HepG2 (cell line): Measurements from ENCODE around the gene CPEB4. TPM values are rescaled to one million over a fixed set of nuclear protein-coding genes. Genes with fewer than 3 reads are reported as not detected.

Experiments used
- CBX2 ChIP-seq, 2 experiments: fragments of 200-600 bp in 1 of 2; sonication (generic); formaldehyde crosslinking in 1 of 2; IDR thresholded peaks; 2 replicates each; pipeline versions ENCODE4 v1.7.0 to v1.8.1; 2018 to 2022; ENCODE audit warnings: low read depth in 2 of 2, low read length in 1 of 2, mild to moderate bottlenecking in 1 of 2, missing genetic modification reagents in 1 of 2
- CEBPG ChIP-seq: IDR thresholded peaks from 2 replicates; pipeline ENCODE4 v1.6.1; 2016
- EED ChIP-seq: sonication (generic); formaldehyde crosslinking; IDR thresholded peaks from 2 replicates; pipeline ENCODE4 v1.5.0; 2020; ENCODE audit warnings: mild to moderate bottlenecking, missing genetic modification reagents
- FIP1L1 ChIP-seq: fragments of 200-400 bp; formaldehyde crosslinking; IDR thresholded peaks from 2 replicates; pipeline ENCODE4 v1.6.1; 2018; ENCODE audit warnings: low read depth, mild to moderate bottlenecking, low read length, moderate library complexity, borderline replicate concordance; ENCODE audit not compliant: insufficient read depth
- FOSL1 ChIP-seq: sonication (generic); formaldehyde crosslinking; IDR thresholded peaks from 2 replicates; pipeline ENCODE4 v1.9.0; 2021; ENCODE audit warnings: missing genetic modification reagents, borderline replicate concordance
- FOXA3 ChIP-seq: IDR thresholded peaks from 2 replicates; pipeline ENCODE4 v1.6.1; 2016; ENCODE audit warnings: missing genetic modification reagents, missing compliant biosample characterization
- HDAC1 ChIP-seq: sonication (generic); formaldehyde crosslinking; IDR thresholded peaks from 2 replicates; pipeline ENCODE4 v1.5.1; 2020; ENCODE audit warnings: mild to moderate bottlenecking, missing genetic modification reagents
- KDM5A ChIP-seq: fragments of 200-600 bp; sonication (generic); IDR thresholded peaks from 2 replicates; pipeline ENCODE4 v1.7.0; 2018; ENCODE audit warnings: antibody characterized with exemption, mild to moderate bottlenecking, low read length, borderline replicate concordance
- RAD21 ChIP-seq: fragments of 450-650 bp; formaldehyde crosslinking; IDR thresholded peaks from 2 replicates; pipeline ENCODE4 v1.5.0; 2020; ENCODE audit warnings: mild to moderate bottlenecking
- TBP ChIP-seq: sonication (generic); formaldehyde crosslinking; IDR thresholded peaks from 2 replicates; pipeline ENCODE4 v1.5.0; 2020; ENCODE audit warnings: missing genetic modification reagents
- TBX3 ChIP-seq: fragments of 450-650 bp; IDR thresholded peaks from 2 replicates; pipeline ENCODE4 v1.6.1; 2017; ENCODE audit warnings: antibody characterized with exemption, mild to moderate bottlenecking, inconsistent platforms, borderline replicate concordance
- ZBTB1 ChIP-seq: sonication (generic); formaldehyde crosslinking; IDR thresholded peaks from 2 replicates; pipeline ENCODE4 v1.4.0; 2020; ENCODE audit warnings: missing genetic modification reagents, borderline replicate concordance
- ZFP41 ChIP-seq: sonication (generic); formaldehyde crosslinking; IDR thresholded peaks from 2 replicates; pipeline ENCODE4 v1.4.0; 2020; ENCODE audit warnings: mild to moderate bottlenecking, missing genetic modification reagents, borderline replicate concordance
- ZFP62 ChIP-seq: sonication (generic); formaldehyde crosslinking; IDR thresholded peaks from 2 replicates; pipeline ENCODE4 v1.4.0; 2020; ENCODE audit warnings: missing genetic modification reagents
- ZFP90 ChIP-seq: sonication (generic); formaldehyde crosslinking; IDR thresholded peaks from 2 replicates; pipeline ENCODE4 v1.8.0; 2022; ENCODE audit warnings: missing genetic modification reagents, mild to moderate bottlenecking, inconsistent platforms, borderline replicate concordance
- ZMYM4 ChIP-seq: sonication (generic); formaldehyde crosslinking; IDR thresholded peaks from 2 replicates; pipeline ENCODE4 v1.8.1; 2023; ENCODE audit warnings: mild to moderate bottlenecking, missing genetic modification reagents
- ZNF234 ChIP-seq: sonication (generic); formaldehyde crosslinking; conservative IDR thresholded peaks from 2 replicates; pipeline ENCODE4 v1.5.1; 2020; ENCODE audit warnings: mild to moderate bottlenecking, missing genetic modification reagents
- ZNF256 ChIP-seq: sonication (generic); formaldehyde crosslinking; conservative IDR thresholded peaks from 2 replicates; pipeline ENCODE4 v1.4.0; 2020; ENCODE audit warnings: missing genetic modification reagents
- ZNF274 ChIP-seq: sonication (generic); formaldehyde crosslinking; IDR thresholded peaks from 2 replicates; pipeline ENCODE4 v1.5.1; 2020; ENCODE audit warnings: mild to moderate bottlenecking, missing genetic modification reagents
- ZNF567 ChIP-seq: sonication (generic); formaldehyde crosslinking; IDR thresholded peaks from 2 replicates; pipeline ENCODE4 v1.8.1; 2023; ENCODE audit warnings: mild to moderate bottlenecking, missing genetic modification reagents, borderline replicate concordance
- ZSCAN25 ChIP-seq: sonication (generic); formaldehyde crosslinking; IDR thresholded peaks from 2 replicates; pipeline ENCODE4 v1.8.0; 2022; ENCODE audit warnings: mild to moderate bottlenecking, missing genetic modification reagents
- polyA plus RNA-seq, 8 experiments: library from polyadenylated mRNA; depleted of rRNA in 3 of 8; stranded (reverse) in 7 of 8; unstranded in 1 of 8; fragments of >200 nt; fragmentation: Illumina TruSeq in 4 of 8; extraction: Trizol in 4 of 8; gene quantifications; 2 replicates each; pipeline versions ENCODE4 v1.2.1 to v1.2.3, GENCODE V29; 2011 to 2016; ENCODE audit warnings: low read depth in 4 of 8, missing spikeins in 1 of 8, mixed read lengths in 1 of 8; ENCODE audit not compliant: insufficient read depth in 1 of 8
- total RNA-seq, 5 experiments: library from RNA; depleted of rRNA; stranded (reverse); fragments of >200 nt; fragmentation: Illumina TruSeq; extraction: Trizol; gene quantifications; 2 replicates each; pipeline ENCODE4 v1.2.3, GENCODE V29; 2016; ENCODE audit warnings: low read depth in 1 of 5
- TF ChIP-seq, protein P1 (sequence below): IDR thresholded peaks from 2 replicates; pipeline ENCODE4 v1.6.1; 2016; ENCODE audit warnings: missing compliant biosample characterization, missing genetic modification reagents, borderline replicate concordance
- TF ChIP-seq, protein P2 (sequence below): sonication (generic); formaldehyde crosslinking; IDR thresholded peaks from 2 replicates; pipeline ENCODE4 v1.5.1; 2020; ENCODE audit warnings: missing genetic modification reagents, mild to moderate bottlenecking, borderline replicate concordance
- TF ChIP-seq, protein P3 (sequence below): sonication (generic); formaldehyde crosslinking; IDR thresholded peaks from 2 replicates; pipeline ENCODE4 v1.4.0; 2020; ENCODE audit warnings: missing genetic modification reagents, borderline replicate concordance
- TF ChIP-seq, protein P4 (sequence below): IDR thresholded peaks from 2 replicates; pipeline ENCODE4 v1.6.1; 2016; ENCODE audit warnings: mild to moderate bottlenecking, missing biosample characterization, missing genetic modification reagents

The CPEB4 gene
- total and polyA plus RNA-seq, 2 of the 13 experiments (the other 11 are each of a cell fraction or from before 2014, with no cell fraction given) = 7.7 to 26.7 TPM

DNA sequence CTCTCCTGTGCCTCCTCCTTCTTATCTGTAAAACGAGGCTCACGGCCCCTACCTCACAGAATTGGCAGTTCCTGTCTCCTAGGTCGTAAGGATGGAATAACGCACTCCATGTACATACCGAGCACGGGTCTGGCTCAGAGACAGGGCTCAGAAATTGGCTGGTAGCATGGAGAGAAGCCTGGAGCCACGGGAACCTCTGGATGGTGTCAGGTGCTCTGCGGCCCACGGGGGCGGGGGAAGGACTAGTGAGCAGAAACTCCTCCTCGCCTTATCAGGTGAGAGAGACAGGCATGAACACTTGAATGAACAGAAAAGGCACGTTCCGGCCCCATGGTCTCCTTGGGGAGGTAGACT lies 85.4 kb downstream of the CPEB4 start (continued):
- TF ChIP-seq ZFP41 (CRISPR knock-in tag) (no peak), ZBTB1 (no peak), FOXA3 (CRISPR knock-in tag) (no peak), FOSL1 (CRISPR knock-in tag) (no peak), ZSCAN25 (no peak), ZNF567 (no peak), ZNF234 (CRISPR knock-in tag) (no peak), ZNF256 (no peak), CEBPG (CRISPR knock-in tag) (no peak), TBP (CRISPR knock-in tag) (no peak), TBX3 (no peak), EED (CRISPR knock-in tag) (no peak), HDAC1 (CRISPR knock-in tag) (0 out of 2 replicates have a peak, but pooled peaks have one; percentile 3), CBX2 (IDR thresholded peaks at IDR 0.05; ENCODE audit: low read depth, low read length) (no peak), CBX2 (CRISPR knock-in tag; IDR thresholded peaks at IDR 0.05; ENCODE audit: low read depth) (no peak), FIP1L1 (no peak), ZFP62 (CRISPR knock-in tag) (no peak), ZNF274 (CRISPR knock-in tag) (no peak), KDM5A (no peak), ZFP90 (CRISPR knock-in tag) (no peak), RAD21 (CRISPR knock-in tag) (no peak), ZMYM4 (CRISPR knock-in tag) (no peak)
- TF ChIP-seq, protein P1, sequence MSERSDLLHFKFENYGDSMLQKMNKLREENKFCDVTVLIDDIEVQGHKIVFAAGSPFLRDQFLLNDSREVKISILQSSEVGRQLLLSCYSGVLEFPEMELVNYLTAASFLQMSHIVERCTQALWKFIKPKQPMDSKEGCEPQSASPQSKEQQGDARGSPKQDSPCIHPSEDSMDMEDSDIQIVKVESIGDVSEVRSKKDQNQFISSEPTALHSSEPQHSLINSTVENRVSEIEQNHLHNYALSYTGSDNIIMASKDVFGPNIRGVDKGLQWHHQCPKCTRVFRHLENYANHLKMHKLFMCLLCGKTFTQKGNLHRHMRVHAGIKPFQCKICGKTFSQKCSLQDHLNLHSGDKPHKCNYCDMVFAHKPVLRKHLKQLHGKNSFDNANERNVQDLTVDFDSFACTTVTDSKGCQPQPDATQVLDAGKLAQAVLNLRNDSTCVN (CRISPR knock-in tag) = no peak
- TF ChIP-seq, protein P2, sequence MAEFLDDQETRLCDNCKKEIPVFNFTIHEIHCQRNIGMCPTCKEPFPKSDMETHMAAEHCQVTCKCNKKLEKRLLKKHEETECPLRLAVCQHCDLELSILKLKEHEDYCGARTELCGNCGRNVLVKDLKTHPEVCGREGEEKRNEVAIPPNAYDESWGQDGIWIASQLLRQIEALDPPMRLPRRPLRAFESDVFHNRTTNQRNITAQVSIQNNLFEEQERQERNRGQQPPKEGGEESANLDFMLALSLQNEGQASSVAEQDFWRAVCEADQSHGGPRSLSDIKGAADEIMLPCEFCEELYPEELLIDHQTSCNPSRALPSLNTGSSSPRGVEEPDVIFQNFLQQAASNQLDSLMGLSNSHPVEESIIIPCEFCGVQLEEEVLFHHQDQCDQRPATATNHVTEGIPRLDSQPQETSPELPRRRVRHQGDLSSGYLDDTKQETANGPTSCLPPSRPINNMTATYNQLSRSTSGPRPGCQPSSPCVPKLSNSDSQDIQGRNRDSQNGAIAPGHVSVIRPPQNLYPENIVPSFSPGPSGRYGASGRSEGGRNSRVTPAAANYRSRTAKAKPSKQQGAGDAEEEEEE (CRISPR knock-in tag) = no peak
- TF ChIP-seq, protein P3, sequence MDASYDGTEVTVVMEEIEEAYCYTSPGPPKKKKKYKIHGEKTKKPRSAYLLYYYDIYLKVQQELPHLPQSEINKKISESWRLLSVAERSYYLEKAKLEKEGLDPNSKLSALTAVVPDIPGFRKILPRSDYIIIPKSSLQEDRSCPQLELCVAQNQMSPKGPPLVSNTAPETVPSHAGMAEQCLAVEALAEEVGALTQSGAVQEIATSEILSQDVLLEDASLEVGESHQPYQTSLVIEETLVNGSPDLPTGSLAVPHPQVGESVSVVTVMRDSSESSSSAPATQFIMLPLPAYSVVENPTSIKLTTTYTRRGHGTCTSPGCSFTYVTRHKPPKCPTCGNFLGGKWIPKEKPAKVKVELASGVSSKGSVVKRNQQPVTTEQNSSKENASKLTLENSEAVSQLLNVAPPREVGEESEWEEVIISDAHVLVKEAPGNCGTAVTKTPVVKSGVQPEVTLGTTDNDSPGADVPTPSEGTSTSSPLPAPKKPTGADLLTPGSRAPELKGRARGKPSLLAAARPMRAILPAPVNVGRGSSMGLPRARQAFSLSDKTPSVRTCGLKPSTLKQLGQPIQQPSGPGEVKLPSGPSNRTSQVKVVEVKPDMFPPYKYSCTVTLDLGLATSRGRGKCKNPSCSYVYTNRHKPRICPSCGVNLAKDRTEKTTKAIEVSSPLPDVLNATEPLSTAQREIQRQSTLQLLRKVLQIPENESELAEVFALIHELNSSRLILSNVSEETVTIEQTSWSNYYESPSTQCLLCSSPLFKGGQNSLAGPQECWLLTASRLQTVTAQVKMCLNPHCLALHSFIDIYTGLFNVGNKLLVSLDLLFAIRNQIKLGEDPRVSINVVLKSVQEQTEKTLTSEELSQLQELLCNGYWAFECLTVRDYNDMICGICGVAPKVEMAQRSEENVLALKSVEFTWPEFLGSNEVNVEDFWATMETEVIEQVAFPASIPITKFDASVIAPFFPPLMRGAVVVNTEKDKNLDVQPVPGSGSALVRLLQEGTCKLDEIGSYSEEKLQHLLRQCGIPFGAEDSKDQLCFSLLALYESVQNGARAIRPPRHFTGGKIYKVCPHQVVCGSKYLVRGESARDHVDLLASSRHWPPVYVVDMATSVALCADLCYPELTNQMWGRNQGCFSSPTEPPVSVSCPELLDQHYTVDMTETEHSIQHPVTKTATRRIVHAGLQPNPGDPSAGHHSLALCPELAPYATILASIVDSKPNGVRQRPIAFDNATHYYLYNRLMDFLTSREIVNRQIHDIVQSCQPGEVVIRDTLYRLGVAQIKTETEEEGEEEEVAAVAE (CRISPR knock-in tag) = no peak
- TF ChIP-seq, protein P4, sequence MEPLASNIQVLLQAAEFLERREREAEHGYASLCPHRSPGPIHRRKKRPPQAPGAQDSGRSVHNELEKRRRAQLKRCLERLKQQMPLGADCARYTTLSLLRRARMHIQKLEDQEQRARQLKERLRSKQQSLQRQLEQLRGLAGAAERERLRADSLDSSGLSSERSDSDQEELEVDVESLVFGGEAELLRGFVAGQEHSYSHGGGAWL (CRISPR knock-in tag) = no peak
